HEK293T (cell line): Measurements from ENCODE around the gene CYSLTR2.

Experiments used
- ARNT ChIP-seq: fragments of 450-650 bp; IDR thresholded peaks from 2 replicates; pipeline ENCODE4 v1.6.1; 2017; ENCODE audit warnings: mild to moderate bottlenecking
- BHLHE40 ChIP-seq: fragments of 450-650 bp; IDR thresholded peaks from 2 replicates; pipeline ENCODE4 v1.6.1; 2016; ENCODE audit warnings: mild to moderate bottlenecking, moderate library complexity, borderline replicate concordance
- CTBP1 ChIP-seq: fragments of 450-650 bp; IDR thresholded peaks from 2 replicates; pipeline ENCODE4 v1.6.1; 2016; ENCODE audit warnings: borderline replicate concordance
- ELF4 ChIP-seq: fragments of 450-650 bp; IDR thresholded peaks from 2 replicates; pipeline ENCODE4 v1.6.1; 2017; ENCODE audit warnings: antibody characterized with exemption
- FOXM1 ChIP-seq: fragments of 450-650 bp; IDR thresholded peaks from 2 replicates; pipeline ENCODE4 v1.6.1; 2017; ENCODE audit warnings: mild to moderate bottlenecking, borderline replicate concordance
- HDGF ChIP-seq: fragments of 450-650 bp; IDR thresholded peaks from 2 replicates; pipeline ENCODE4 v1.6.1; 2017; ENCODE audit warnings: antibody characterized with exemption, borderline replicate concordance
- NFRKB ChIP-seq: fragments of 450-650 bp; IDR thresholded peaks from 2 replicates; pipeline ENCODE4 v1.6.1; 2016; ENCODE audit warnings: mild to moderate bottlenecking, moderate library complexity
- SP1 ChIP-seq: fragments of 450-650 bp; IDR thresholded peaks from 2 replicates; pipeline ENCODE4 v1.6.1; 2017
- SUZ12 ChIP-seq: fragments of 450-650 bp; IDR thresholded peaks from 2 replicates; pipeline ENCODE4 v1.6.1; 2016; ENCODE audit warnings: mild to moderate bottlenecking
- TARDBP ChIP-seq: fragments of 450-650 bp; IDR thresholded peaks from 2 replicates; pipeline ENCODE4 v1.6.1; 2016
- ZNF384 ChIP-seq: fragments of 450-650 bp; IDR thresholded peaks from 2 replicates; pipeline ENCODE4 v1.6.1; 2016
- TF ChIP-seq, protein P1 (sequence below): fragments of 450-650 bp; IDR thresholded peaks from 2 replicates; pipeline ENCODE4 v1.6.1; 2016

DNA sequence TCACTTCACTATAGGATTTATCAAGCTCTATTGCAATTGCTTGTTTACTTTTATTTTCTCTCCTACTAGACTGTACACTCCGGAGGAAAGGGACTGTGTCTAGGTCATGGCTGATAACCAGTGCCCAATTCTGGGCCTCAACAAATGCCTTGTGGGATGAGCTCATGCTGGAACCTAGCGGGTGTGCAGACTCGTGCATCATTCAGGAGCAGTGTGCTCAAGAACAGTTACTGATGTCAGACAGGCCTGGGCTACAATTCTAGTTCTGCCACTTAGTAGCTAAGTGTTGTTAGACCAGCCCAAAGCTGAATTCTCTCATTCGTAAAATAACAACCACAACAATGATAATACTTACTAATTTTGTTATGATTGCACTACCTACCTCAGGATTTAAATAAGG is 95.4 kb downstream of the CYSLTR2 start:
- TF ChIP-seq BHLHE40 (no peak), ELF4 (no peak), TARDBP (no peak), NFRKB (no peak), CTBP1 (no peak), HDGF (no peak), ARNT (no peak), ZNF384 (no peak), FOXM1 (no peak), SP1 (no peak), SUZ12 (no peak)
- TF ChIP-seq, protein P1, sequence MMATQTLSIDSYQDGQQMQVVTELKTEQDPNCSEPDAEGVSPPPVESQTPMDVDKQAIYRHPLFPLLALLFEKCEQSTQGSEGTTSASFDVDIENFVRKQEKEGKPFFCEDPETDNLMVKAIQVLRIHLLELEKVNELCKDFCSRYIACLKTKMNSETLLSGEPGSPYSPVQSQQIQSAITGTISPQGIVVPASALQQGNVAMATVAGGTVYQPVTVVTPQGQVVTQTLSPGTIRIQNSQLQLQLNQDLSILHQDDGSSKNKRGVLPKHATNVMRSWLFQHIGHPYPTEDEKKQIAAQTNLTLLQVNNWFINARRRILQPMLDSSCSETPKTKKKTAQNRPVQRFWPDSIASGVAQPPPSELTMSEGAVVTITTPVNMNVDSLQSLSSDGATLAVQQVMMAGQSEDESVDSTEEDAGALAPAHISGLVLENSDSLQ, result no peak
